Measurements from ENCODE around the gene KATNB1. TPM values are rescaled to one million over a fixed set of nuclear protein-coding genes. Genes with fewer than 3 reads are reported as not detected.

Gene KATNB1
- total and polyA plus RNA-seq, 2 of the 8 experiments (the other 6 are each of a cell fraction or from before 2014, with no cell fraction given): 50.2 to 60.4 TPM

DNA sequence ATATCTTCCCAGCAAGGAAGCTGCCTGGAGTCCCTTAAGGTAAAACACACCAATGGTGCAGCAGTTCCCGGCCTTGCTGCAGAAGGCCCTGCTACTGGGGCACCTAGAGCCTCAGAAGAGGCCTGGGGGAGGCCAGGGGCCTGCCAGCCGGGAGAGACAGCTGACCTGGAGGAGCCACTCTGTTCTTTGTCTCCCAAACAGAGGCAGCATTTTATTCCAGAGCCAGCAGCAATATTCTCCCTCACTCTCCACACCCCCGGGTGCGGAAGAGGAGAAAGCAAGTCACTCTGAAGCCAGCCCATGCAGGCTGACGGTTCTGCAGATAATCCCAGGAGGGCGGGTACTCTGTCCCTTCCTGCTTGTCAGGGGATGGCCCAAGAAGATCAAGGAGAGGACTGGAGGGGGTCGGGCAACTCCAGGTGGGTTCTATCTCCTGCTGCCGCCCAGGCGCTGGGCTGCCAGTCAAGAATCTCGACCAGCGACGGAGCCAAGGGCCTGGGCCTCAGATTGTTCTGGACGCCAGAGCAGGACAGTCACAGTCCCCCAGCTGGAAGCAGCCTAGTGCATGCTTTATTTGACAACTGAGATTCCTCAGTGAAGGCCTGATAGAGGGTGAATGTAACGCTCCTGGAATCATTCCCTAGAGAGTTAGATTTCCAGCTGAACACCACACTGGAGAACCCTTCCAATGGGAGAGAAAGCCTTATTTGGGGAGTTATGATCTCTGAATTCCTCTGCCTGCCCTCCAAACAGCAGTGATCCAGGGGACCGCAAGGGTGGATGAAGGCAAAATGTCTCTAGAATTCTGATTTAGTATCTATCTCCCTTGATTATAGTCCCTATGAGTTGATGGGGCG lies 67.8 kb downstream of the KATNB1 start (continued):
- no peak for TF ChIP-seq YY1 (IDR thresholded peaks at IDR 0.05; ENCODE audit: low read depth, low read length)
- TF ChIP-seq, protein P1, sequence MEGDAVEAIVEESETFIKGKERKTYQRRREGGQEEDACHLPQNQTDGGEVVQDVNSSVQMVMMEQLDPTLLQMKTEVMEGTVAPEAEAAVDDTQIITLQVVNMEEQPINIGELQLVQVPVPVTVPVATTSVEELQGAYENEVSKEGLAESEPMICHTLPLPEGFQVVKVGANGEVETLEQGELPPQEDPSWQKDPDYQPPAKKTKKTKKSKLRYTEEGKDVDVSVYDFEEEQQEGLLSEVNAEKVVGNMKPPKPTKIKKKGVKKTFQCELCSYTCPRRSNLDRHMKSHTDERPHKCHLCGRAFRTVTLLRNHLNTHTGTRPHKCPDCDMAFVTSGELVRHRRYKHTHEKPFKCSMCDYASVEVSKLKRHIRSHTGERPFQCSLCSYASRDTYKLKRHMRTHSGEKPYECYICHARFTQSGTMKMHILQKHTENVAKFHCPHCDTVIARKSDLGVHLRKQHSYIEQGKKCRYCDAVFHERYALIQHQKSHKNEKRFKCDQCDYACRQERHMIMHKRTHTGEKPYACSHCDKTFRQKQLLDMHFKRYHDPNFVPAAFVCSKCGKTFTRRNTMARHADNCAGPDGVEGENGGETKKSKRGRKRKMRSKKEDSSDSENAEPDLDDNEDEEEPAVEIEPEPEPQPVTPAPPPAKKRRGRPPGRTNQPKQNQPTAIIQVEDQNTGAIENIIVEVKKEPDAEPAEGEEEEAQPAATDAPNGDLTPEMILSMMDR (IDR thresholded peaks at IDR 0.05; ENCODE audit: control extremely low read depth in 1 of 3, insufficient read depth in 1 of 3, low read depth in 1 of 3, low read length in 3 of 3): no peak
- no peak for TF ChIP-seq RAD21 (IDR thresholded peaks at IDR 0.05 in 1 of 2, conservative IDR thresholded peaks at IDR 0.05 in 1 of 2; ENCODE audit: low read depth in 2 of 2, low read length in 2 of 2)

All from H1 (cell line).